Loucy (cell line): ENCODE measurements around the gene PRRT4.

Experiments used
- H2AFZ ChIP-seq: fragments of 200-600 bp; sonication (generic); 2 replicates; pipeline ENCODE4 v1.6.0; 2016; ENCODE audit warnings: antibody characterized with exemption, mild to moderate bottlenecking, low read length, moderate library complexity
- H3F3A ChIP-seq: fragments of 200-600 bp; 2 replicates; pipeline ENCODE4 v1.6.0; 2016; ENCODE audit warnings: antibody characterized with exemption, low read depth, mild to moderate bottlenecking
- H3K27me3 ChIP-seq: fragments of 200-600 bp; sonication (generic); 2 replicates; pipeline ENCODE4 v1.6.1; 2014; ENCODE audit warnings: low read length, mild to moderate bottlenecking; ENCODE audit not compliant: insufficient read depth, poor library complexity, severe bottlenecking
- H3K36me3 ChIP-seq: fragments of 200-600 bp; sonication (generic); 2 replicates; pipeline ENCODE4 v1.6.1; 2016; ENCODE audit warnings: low read length; ENCODE audit not compliant: insufficient read depth
- H3K4me1 ChIP-seq: fragments of 200-600 bp; sonication (generic); 2 replicates; pipeline ENCODE4 v1.5.1; 2014; ENCODE audit warnings: low read length, mild to moderate bottlenecking; ENCODE audit not compliant: insufficient read depth, poor library complexity, severe bottlenecking
- H3K4me2 ChIP-seq: fragments of 200-600 bp; sonication (generic); 2 replicates; pipeline ENCODE4 v1.6.0; 2014; ENCODE audit warnings: antibody characterized with exemption, low read length, low read depth, mild to moderate bottlenecking; ENCODE audit not compliant: poor library complexity, severe bottlenecking
- H3K4me3 ChIP-seq: fragments of 200-600 bp; sonication (generic); 2 replicates; pipeline ENCODE4 v1.5.1; 2014; ENCODE audit warnings: low read length, mild to moderate bottlenecking, mixed read lengths; ENCODE audit not compliant: poor library complexity, severe bottlenecking
- H3K79me2 ChIP-seq: fragments of 200-600 bp; sonication (generic); 2 replicates; pipeline ENCODE4 v1.6.1; 2014; ENCODE audit warnings: low read length; ENCODE audit not compliant: insufficient read depth
- H3K9ac ChIP-seq: fragments of 200-600 bp; sonication (generic); 2 replicates; pipeline ENCODE4 v1.6.0; 2014; ENCODE audit warnings: mild to moderate bottlenecking, low read depth, low read length, moderate library complexity; ENCODE audit not compliant: poor library complexity, severe bottlenecking
- H3K9me2 ChIP-seq: fragments of 200-600 bp; sonication (generic); replicated peaks from 2 replicates; pipeline ENCODE4 v1.6.1; 2016; ENCODE audit warnings: low read depth, low read length, mixed read lengths
- H3K9me3 ChIP-seq: fragments of 200-600 bp; sonication (generic); 2 replicates; pipeline ENCODE4 v1.6.1; 2014; ENCODE audit warnings: mild to moderate bottlenecking, antibody characterized with exemption, low read length, low read depth; ENCODE audit not compliant: insufficient read depth
- H4K20me1 ChIP-seq: fragments of 200-600 bp; sonication (generic); 2 replicates; pipeline ENCODE4 v1.6.0; 2014; ENCODE audit warnings: antibody characterized with exemption, low read length, mild to moderate bottlenecking; ENCODE audit not compliant: insufficient read depth, poor library complexity, severe bottlenecking
- CTCF ChIP-seq: fragments of 200-600 bp; sonication (generic); conservative IDR thresholded peaks from 2 replicates; pipeline ENCODE4 v1.5.1; 2014; ENCODE audit warnings: mild to moderate bottlenecking, antibody characterized with exemption, low read length
- EZH2phosphoT487 ChIP-seq: fragments of 200-600 bp; IDR thresholded peaks from 2 replicates; pipeline ENCODE4 v1.6.1; 2018; ENCODE audit warnings: antibody characterized with exemption, mild to moderate bottlenecking, moderate library complexity, borderline replicate concordance

The PRRT4 gene

GRCh38 chr7:128343554-128344430, 17.7 kb downstream of the PRRT4 start, which contains the start of gene RBM28:
Gene RBM28, minus strand, starts transcription at chr7:128343908. Its CDS starts 115 bp downstream, at chr7:128343793.
- Histone ChIP-seq H3K9me3 (no peaks in the 10 kb centered on the region), H3K4me3 (peak within 1 kb of the TSS; percentile 86), H3F3A (no peaks in the 10 kb centered on the region), H3K27me3 (no peaks in the 10 kb centered on the region), H3K4me2 (peak within 1 kb of the TSS; percentile 92), H3K4me1 (peaks cover 39% of the 10 kb centered on the region), H3K79me2 (peaks cover 44% of the 10 kb centered on the region), H3K36me3 (peaks cover 5% of the 10 kb centered on the region; the same call in 1 of the 2 replicates), H2AFZ (peak within 1 kb of the TSS; percentile 99), H4K20me1 (peaks cover 32% of the 10 kb centered on the region), H3K9ac (peak within 1 kb of the TSS; percentile 80), H3K9me2 (no peaks in the 10 kb centered on the region)
- TF ChIP-seq EZH2phosphoT487 (no peak), CTCF (no peak)

- no peaks in the 10 kb centered on the region for H3F3A ChIP-seq
- peak overlapping the region; percentile 92 for H3K4me2 ChIP-seq
- H3K9me3 ChIP-seq = no peaks in the 10 kb centered on the region
- H4K20me1 ChIP-seq = peaks cover 32% of the 10 kb centered on the region
- peaks cover 44% of the 10 kb centered on the region for H3K79me2 ChIP-seq
- H3K4me3 ChIP-seq = peak overlapping the region; percentile 86
- TF ChIP-seq CTCF (no peak), EZH2phosphoT487 (no peak)
- no peaks in the 10 kb centered on the region for H3K9me2 ChIP-seq
- peaks cover 39% of the 10 kb centered on the region for H3K4me1 ChIP-seq
- H3K27me3 ChIP-seq = no peaks in the 10 kb centered on the region
- H3K9ac ChIP-seq = peak overlapping the region; percentile 80
- H3K36me3 ChIP-seq = peaks cover 24% of the 10 kb centered on the region
- H2AFZ ChIP-seq = no peak overlapping the region
Observed at GRCh38 chr7:128341733-128342132, 19.8 kb downstream of the PRRT4 start.

- Histone ChIP-seq H3K36me3 (peaks cover 83% of the 10 kb centered on the region), H3K4me3 (no peak overlapping the region), H3K4me1 (peaks cover 13% of the 10 kb centered on the region), H3K27me3 (no peaks in the 10 kb centered on the region), H3F3A (no peaks in the 10 kb centered on the region), H3K9ac (no peak overlapping the region), H3K9me2 (no peaks in the 10 kb centered on the region), H3K4me2 (no peak overlapping the region), H3K79me2 (peaks cover 15% of the 10 kb centered on the region), H2AFZ (no peak overlapping the region), H3K9me3 (no peaks in the 10 kb centered on the region), H4K20me1 (peaks cover 4% of the 10 kb centered on the region)
- TF ChIP-seq EZH2phosphoT487 (no peak), CTCF (no peak)
Observed at GRCh38 chr7:128335730-128336129, 25.8 kb downstream of the PRRT4 start.
